IPS DF 6.9 (cell line): Measurements from ENCODE around the gene TBC1D20.
"Not testable (repeated sequence)": the region's sequence is repeated elsewhere in the genome, so short reads cannot be mapped to it uniquely, and the experiment has no call there.

Experiments used
- DNase-seq: peaks from one replicate; pipeline ENCODE4 v3.0.0-alpha.2; 2013; ENCODE audit warnings: low read depth, low spot score
- H3K27ac ChIP-seq: one replicate; pipeline ENCODE4 v1.5.1; 2013; ENCODE audit warnings: low read length, control low read depth
- H3K27me3 ChIP-seq: 2 replicates; pipeline ENCODE4 v1.6.1; 2013; ENCODE audit warnings: mild to moderate bottlenecking, low read length; ENCODE audit not compliant: control insufficient read depth, insufficient read depth
- H3K36me3 ChIP-seq: 2 replicates; pipeline ENCODE4 v1.6.1; 2013; ENCODE audit warnings: low read length; ENCODE audit not compliant: control insufficient read depth, insufficient read depth
- H3K4me1 ChIP-seq: 2 replicates; pipeline ENCODE4 v1.6.1; 2013; ENCODE audit warnings: low read length; ENCODE audit not compliant: control insufficient read depth, insufficient read depth
- H3K4me3 ChIP-seq: 2 replicates; pipeline ENCODE4 v1.5.1; 2013; ENCODE audit warnings: mild to moderate bottlenecking, low read length
- H3K9me3 ChIP-seq: 2 replicates; pipeline ENCODE4 v1.6.1; 2013; ENCODE audit warnings: low read length, inconsistent platforms; ENCODE audit not compliant: control insufficient read depth, insufficient read depth
- WGBS: extraction: QIAGEN DNeasy Blood & Tissue Kit; methylation state at CpG from one replicate; pipeline ENCODE4 v1.1.7; 2013; ENCODE audit warnings: mixed read lengths, missing lambda C conversion rate; ENCODE audit not compliant: insufficient read length, insufficient coverage; 5-methylcytosine and 5-hydroxymethylcytosine counted together

The TBC1D20 gene

DNA sequence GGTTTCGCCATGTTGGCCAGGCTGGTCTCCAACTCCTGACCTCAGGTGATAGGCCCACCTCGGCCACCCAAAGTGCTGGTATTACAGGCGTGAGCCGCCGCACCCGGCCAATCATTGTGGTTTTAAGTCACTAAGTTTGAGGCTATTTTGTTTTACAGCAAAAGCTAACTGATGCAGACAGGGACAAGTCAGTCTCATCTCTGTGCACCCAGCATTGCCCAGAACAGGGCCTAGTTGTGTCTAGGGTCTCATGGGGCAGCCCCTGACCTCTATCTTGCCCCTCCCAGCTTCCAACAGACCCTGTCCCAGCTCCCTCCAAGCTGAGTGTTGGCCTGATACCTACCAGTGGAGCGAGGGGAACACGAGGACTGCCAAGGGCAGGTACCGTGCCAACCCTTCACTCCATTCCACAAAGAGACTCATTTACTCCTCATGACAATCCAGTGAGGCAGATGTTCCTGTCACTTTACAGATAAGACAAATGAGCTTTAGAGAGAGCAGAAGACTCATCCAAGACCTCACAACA lies 63.1 kb downstream of the TBC1D20 start:
- Histone ChIP-seq H3K4me1 (peaks cover 2% of the 10 kb centered on the region; the same call in 1 of the 2 replicates), H3K27ac (no peak overlapping the region), H3K27me3 (no peaks in the 10 kb centered on the region), H3K9me3 (no peaks in the 10 kb centered on the region), H3K4me3 (no peak overlapping the region), H3K36me3 (no peaks in the 10 kb centered on the region)
- no peak for DNase-seq
- WGBS: no CpG with 5 or more reads among the region's 9 CpGs

DNA sequence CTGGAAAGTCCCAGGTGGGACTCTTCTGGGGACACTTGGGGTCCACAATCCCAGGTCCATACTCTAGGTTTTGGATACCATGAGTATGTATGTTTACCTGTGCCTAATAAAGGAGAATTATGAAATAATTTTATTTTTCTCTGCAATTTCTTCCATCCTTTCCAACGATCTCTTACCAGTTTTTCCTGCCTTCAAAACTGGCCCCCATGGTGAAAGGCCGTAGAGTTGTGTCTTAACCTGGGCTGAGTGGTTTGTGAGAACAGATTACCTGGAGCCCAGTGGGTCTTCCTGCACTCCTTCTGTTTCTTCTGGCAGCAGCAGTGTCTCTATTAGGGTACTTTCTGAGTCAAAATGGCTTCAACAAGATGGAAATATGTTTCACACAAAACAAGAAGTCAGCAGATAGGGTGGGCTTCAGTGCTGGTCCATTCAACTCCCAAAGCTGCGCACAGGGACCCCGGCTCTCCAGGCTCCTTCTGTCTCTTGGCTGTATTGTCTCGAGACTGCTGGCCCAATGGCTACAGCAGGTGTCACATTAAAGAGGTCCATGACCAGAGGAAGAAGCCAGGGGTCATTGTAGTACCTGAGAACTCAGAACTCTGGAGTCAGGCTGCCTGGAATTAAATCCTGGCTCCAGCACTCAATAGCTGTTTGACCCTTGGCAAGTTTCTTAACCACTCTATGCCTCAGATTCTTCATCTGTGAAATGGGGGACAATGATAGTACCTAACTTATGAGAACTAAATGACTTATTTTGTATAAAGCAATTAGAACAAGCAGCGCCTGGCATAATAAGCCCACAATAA lies 64.7 kb downstream of the TBC1D20 start:
- no peaks in the 10 kb centered on the region for H3K36me3 ChIP-seq
- no CpG with 5 or more reads among the region's 6 CpGs for WGBS

DNA sequence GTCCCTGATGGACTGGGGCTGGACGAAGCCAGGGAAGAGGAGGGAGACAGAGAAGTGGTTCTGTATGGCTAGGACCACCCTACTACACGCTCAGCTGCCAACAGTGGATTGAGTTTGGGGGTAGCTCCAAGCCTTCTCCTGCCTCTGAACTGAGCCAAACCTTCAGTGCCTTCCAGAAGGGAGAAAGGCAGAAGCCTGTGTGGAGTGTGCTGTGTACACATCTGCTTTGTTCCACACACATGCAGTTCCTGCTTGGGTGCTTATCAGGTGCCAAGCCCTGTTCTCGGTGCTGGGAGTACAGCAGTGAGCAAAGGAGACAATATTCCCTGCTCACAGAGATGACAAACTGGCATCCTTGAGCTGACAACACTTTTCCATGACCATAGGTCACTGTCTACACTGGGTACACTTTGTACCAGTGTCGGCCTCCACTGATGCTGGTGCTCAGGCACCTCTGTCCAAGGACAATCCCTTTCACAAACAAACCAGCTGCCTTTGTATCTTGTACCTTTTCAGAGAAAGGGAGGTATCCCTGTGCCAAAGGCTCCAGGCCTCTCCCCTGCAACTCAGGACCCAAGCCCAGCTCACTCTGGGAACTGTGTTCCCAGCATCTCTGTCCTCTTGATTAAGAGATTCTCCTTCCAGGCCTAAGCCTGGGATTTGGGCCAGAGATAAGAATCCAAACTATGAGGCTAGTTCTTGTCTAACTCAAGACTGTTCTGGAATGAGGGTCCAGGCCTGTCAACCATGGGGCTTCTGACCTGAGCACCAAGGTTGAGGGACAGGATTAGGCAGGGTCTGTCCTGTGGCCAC lies 65.5 kb downstream of the TBC1D20 start:
- no CpG with 5 or more reads among the region's 4 CpGs for WGBS
- H3K27ac ChIP-seq: no peak overlapping the region
- no peaks in the 10 kb centered on the region for H3K27me3 ChIP-seq
- H3K4me3 ChIP-seq: no peak overlapping the region
- no peaks in the 10 kb centered on the region for H3K9me3 ChIP-seq
- DNase-seq: no peak
- no peaks in the 10 kb centered on the region for H3K36me3 ChIP-seq
- peaks cover 2% of the 10 kb centered on the region; the same call in 1 of the 2 replicates for H3K4me1 ChIP-seq

More for the DNA sequence above, 64.7 kb downstream of the TBC1D20 start:
- Histone ChIP-seq H3K27me3 (no peaks in the 10 kb centered on the region), H3K4me3 (no peak overlapping the region), H3K27ac (no peak overlapping the region), H3K4me1 (peaks cover 2% of the 10 kb centered on the region; the same call in 1 of the 2 replicates), H3K9me3 (no peaks in the 10 kb centered on the region)
- DNase-seq: no peak

DNA sequence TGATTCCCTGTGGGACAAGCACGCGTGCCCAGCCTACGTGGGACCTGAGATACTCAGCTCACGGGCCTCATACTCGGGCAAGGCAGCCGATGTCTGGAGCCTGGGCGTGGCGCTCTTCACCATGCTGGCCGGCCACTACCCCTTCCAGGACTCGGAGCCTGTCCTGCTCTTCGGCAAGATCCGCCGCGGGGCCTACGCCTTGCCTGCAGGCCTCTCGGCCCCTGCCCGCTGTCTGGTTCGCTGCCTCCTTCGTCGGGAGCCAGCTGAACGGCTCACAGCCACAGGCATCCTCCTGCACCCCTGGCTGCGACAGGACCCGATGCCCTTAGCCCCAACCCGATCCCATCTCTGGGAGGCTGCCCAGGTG lies 66.1 kb downstream of the TBC1D20 start:
- Histone ChIP-seq H3K27ac (no peak overlapping the region), H3K4me1 (peaks cover 2% of the 10 kb centered on the region; the same call in 1 of the 2 replicates)

DNA sequence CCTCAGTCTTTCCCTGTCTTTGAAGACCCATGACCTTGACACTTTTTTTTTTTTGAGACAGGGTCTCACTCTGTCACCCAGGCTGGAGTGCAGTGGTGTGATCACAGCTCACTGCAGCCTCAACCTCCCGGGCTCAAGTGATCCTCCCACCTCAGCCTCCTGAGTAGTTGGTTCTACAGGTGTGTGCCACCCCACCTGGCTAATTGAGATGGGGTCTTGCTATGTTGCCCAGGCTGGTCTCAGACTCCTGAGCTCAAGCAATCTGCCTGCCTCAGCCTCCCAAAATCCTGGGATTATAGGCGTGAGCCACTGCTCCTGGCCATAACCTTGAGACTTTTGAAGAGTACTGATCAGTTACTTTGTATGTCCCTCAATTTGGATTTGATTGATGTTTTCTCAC lies 69.0 kb downstream of the TBC1D20 start:
- H3K27ac ChIP-seq, H3K4me1 ChIP-seq, DNase-seq, H3K36me3 ChIP-seq, H3K27me3 ChIP-seq, H3K9me3 ChIP-seq, H3K4me3 ChIP-seq: not testable (repeated sequence)
- WGBS: no CpG with 5 or more reads among the region's 2 CpGs

More for the DNA sequence above, 66.1 kb downstream of the TBC1D20 start:
- H3K4me3 ChIP-seq: no peak overlapping the region
- DNase-seq: no peak
- no peaks in the 10 kb centered on the region for H3K27me3 ChIP-seq
- H3K9me3 ChIP-seq: no peaks in the 10 kb centered on the region
- no peaks in the 10 kb centered on the region for H3K36me3 ChIP-seq
- WGBS: no CpG with 5 or more reads among the region's 24 CpGs

DNA sequence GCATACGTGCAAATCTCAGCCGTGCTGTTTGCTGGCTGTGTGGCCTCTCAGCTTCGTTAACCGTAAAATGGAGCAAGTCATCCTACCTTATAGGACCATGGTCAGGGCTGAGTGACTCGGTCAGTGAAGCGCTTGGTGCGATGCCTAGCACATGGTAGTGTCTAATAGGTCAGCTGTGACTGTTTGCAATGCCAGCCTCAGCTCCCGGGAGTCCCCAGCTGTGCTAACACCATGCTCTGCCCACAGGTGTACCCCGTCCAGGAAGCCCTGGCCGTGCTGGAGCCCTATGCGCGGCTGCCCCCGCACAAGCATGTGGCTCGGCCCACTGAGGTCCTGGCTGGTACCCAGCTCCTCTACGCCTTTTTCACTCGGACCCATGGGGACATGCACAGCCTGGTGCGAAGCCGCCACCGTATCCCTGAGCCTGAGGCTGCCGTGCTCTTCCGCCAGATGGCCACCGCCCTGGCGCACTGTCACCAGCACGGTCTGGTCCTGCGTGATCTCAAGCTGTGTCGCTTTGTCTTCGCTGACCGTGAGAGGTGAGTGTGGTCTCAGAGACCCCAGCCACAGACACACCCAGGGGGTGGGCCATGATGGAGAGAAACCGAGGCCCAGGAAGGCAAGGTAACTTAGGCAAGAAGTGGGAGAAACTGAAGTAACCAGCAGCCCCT lies 71.2 kb downstream of the TBC1D20 start:
- Histone ChIP-seq H3K9me3 (no peaks in the 10 kb centered on the region), H3K36me3 (peaks cover 3% of the 10 kb centered on the region; the same call in 1 of the 2 replicates), H3K27ac (no peak overlapping the region), H3K4me1 (no peaks in the 10 kb centered on the region), H3K27me3 (no peaks in the 10 kb centered on the region), H3K4me3 (no peak overlapping the region)
- DNase-seq: no peak
- WGBS: no CpG with 5 or more reads among the region's 29 CpGs

DNA sequence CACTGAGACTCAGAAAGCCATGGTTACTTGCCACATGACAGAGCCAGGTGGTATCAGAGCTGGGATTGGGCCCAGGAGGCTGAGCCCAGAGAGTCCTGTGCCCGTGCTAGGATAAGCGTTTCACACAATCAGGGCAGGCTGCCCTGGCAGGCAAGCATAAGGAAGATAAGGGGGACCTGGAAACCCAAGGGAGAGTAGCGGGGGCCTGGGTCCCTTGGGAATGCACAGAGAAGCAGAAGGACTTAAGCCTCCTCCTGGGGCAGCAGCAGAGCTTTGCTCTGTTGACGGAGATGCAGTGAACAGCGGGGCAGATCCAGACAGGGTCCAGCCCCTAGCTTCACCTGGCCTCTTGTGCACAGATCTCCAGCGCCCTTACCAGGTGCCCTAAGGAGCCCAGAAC lies 73.1 kb downstream of the TBC1D20 start:
- H3K36me3 ChIP-seq: peaks cover 3% of the 10 kb centered on the region; the same call in 1 of the 2 replicates
- DNase-seq: no peak
- H3K4me3 ChIP-seq: no peak overlapping the region
- H3K27me3 ChIP-seq: no peaks in the 10 kb centered on the region
- no peaks in the 10 kb centered on the region for H3K9me3 ChIP-seq
- H3K27ac ChIP-seq: no peak overlapping the region
- WGBS: no CpG with 5 or more reads among the region's 6 CpGs
- no peaks in the 10 kb centered on the region for H3K4me1 ChIP-seq

DNA sequence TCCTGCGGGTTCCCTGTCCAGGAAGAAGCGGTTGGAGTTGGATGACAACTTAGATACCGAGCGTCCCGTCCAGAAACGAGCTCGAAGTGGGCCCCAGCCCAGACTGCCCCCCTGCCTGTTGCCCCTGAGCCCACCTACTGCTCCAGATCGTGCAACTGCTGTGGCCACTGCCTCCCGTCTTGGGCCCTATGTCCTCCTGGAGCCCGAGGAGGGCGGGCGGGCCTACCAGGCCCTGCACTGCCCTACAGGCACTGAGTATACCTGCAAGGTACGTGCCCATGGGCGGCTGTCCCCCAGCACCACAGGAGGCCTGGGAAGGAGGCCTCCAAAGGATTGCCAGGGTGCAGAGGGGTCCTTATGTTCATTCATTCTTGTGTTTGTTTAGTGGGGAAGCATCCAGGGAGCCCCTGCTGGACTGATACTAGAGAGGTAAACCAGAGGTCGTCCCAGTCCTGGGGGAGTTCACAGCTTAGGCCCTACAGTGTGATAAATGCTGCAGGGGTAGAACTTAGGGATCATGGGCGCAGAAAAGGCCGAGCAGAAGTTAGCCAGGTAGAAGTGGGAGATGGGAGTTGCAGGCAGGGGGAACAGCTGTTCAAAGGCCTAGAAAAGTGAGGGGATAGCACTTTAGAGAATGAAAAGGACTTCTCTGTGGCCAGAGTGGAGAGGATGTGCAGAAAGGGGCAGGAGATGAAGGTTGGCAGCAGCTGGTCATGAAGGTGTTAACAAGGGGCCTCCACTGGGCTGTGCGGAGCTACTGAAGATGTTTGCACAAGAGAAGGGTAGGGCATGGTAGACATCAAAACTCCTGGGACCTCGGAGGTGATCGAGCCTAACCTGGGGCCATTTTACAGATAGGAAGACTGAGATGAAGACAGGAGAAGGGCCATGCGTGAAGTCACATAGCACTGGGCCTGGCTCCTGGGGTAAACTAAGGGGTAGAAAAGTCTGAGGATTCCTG lies 74.0 kb downstream of the TBC1D20 start:
- WGBS: no CpG with 5 or more reads among the region's 21 CpGs
- peaks cover 3% of the 10 kb centered on the region; the same call in 1 of the 2 replicates for H3K36me3 ChIP-seq
- no peaks in the 10 kb centered on the region for H3K4me1 ChIP-seq

DNA sequence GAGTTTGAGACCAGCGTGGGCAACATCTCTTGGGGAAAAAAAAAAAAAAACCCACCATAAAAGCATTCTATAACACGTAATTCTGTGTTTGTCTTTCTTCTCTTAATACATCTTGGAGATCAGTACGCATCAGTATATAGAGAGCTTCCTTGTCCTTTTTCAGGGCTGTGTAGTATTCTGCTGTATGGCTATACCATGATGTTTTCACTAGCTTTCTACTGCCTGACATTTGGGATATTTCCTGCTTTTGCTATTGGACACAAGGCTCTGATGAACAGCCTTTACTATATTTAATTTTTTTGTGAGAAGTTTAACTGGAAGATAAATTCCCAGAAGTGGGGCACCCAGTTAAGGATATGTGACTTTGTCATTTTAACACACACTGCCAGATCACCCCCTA lies 74.8 kb downstream of the TBC1D20 start:
- H3K4me1 ChIP-seq: no peaks in the 10 kb centered on the region
- no peaks in the 10 kb centered on the region for H3K27me3 ChIP-seq
- no CpG with 5 or more reads among the region's 3 CpGs for WGBS
- no peaks in the 10 kb centered on the region for H3K9me3 ChIP-seq
- H3K4me3 ChIP-seq: no peak overlapping the region
- peaks cover 3% of the 10 kb centered on the region; the same call in 1 of the 2 replicates for H3K36me3 ChIP-seq
- H3K27ac ChIP-seq: no peak overlapping the region
- no peak for DNase-seq

More for the DNA sequence above, 74.0 kb downstream of the TBC1D20 start:
- H3K27ac ChIP-seq: no peak overlapping the region
- no peaks in the 10 kb centered on the region for H3K27me3 ChIP-seq
- H3K9me3 ChIP-seq: no peaks in the 10 kb centered on the region
- DNase-seq: no peak
- no peak overlapping the region for H3K4me3 ChIP-seq
